Body of pancreas (tissue), 4 donors: Measurements from ENCODE around the gene GFOD1.

ENCODE experiments used
- POLR2A ChIP-seq, 3 donors: fragments of 450-650 bp; IDR thresholded peaks; one replicate each; pipeline ENCODE4 v1.6.1; 2016; ENCODE audit warnings: antibody characterized with exemption in 3 of 3, mild to moderate bottlenecking in 2 of 3
- TF ChIP-seq, protein P1 (sequence below), 7 experiments: fragments of 450-650 bp in 4 of 7; fragments of 200-600 bp in 3 of 7; sonication (generic) in 3 of 7; IDR thresholded peaks; one replicate each; pipeline ENCODE4 v1.5.1; 2016 to 2019; ENCODE audit warnings: antibody characterized with exemption in 7 of 7

DNA sequence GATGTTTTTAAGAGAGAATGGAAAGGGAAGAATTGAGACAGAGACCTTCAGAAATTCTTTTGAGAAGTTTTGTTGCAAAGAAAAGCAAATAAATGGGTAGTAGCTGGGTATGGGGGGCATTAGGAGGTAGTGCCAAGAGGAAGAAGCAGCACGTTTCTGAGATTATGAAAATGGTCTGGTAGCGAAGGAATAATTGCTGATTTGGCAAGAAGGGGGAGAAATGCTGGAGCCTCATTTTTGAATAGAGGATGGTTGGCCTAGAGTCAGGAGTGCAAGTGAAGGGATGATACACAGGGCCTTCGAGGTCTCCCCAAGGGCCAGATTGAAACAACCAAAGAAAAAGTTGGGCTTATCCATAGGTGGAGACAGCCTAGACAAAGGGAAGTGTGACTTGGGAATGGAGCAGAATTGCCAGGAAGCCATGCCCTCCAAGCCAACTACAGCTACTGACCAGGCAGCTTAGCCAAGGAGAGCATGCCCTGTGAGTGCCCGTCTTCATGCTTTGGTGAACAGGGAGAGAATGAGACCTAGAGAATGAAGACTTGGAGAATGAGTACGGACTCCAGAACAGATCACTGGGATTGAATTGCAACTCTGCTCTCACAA lies 144.9 kb downstream of the GFOD1 start:
- TF ChIP-seq, protein P1, sequence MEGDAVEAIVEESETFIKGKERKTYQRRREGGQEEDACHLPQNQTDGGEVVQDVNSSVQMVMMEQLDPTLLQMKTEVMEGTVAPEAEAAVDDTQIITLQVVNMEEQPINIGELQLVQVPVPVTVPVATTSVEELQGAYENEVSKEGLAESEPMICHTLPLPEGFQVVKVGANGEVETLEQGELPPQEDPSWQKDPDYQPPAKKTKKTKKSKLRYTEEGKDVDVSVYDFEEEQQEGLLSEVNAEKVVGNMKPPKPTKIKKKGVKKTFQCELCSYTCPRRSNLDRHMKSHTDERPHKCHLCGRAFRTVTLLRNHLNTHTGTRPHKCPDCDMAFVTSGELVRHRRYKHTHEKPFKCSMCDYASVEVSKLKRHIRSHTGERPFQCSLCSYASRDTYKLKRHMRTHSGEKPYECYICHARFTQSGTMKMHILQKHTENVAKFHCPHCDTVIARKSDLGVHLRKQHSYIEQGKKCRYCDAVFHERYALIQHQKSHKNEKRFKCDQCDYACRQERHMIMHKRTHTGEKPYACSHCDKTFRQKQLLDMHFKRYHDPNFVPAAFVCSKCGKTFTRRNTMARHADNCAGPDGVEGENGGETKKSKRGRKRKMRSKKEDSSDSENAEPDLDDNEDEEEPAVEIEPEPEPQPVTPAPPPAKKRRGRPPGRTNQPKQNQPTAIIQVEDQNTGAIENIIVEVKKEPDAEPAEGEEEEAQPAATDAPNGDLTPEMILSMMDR (IDR thresholded peaks at IDR 0.05) = no peak
- no peak for TF ChIP-seq POLR2A (IDR thresholded peaks at IDR 0.05)
